HG03139 (cell line): ENCODE measurements around the gene CD14.
A peak's percentile ranks its signal among the peaks of the same experiment; 100 is the strongest.
"Not testable (repeated sequence)": the region's sequence is repeated elsewhere in the genome, so short reads cannot be mapped to it uniquely, and the experiment has no call there.

Experiments
- ATAC-seq: cut with Tn5 transposase; IDR thresholded peaks from one replicate; pipeline ENCODE4 v1.9.1; 2021; ENCODE audit not compliant: unreplicated experiment

Gene CD14

DNA sequence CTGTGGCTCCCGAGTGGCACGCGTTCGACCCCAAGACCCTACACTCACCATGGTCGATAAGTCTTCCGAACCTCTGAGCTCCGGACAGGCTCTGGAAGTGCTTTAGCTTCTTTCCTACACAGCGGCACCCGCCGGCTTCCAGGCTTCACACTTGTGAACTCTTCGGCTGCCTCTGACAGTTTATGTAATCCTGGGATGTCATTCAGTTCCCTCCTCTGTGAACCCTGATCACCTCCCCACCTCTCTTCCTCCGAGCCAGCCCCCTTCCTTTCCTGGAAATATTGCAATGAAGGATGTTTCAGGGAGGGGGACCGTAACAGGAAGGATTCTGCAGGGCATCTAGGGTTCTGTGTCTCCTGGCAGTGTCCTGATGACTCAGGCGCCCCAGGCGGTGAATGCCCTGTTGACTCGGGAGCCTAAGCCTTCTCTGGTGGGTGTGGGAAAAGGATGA, at the start of gene CD14:
Gene CD14, minus strand, starts transcription at position 155 of the 451 bp plus-strand sequence. Its CDS starts 104 bp downstream, at position 51.
- no peak for ATAC-seq

DNA sequence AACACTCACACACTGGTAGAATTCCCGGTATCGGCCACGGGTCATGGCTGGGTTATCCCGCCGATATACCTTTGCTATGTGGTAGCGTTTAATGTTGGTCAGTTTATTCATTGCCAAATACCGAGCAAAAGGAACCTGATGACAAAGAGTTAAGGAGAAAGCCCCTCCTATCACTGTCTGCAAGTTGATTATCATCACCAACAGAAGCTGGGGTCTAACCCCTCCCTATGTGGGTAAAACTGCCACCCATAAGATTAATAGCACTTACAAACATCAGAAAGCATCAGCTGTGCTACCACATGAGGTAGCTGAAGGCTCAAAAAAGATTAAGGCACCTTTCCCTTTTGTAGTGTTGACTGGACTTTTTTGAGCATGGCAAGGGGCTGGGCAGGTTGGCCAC, 46.0 kb upstream of the CD14 start:
- ATAC-seq, result no peak

DNA sequence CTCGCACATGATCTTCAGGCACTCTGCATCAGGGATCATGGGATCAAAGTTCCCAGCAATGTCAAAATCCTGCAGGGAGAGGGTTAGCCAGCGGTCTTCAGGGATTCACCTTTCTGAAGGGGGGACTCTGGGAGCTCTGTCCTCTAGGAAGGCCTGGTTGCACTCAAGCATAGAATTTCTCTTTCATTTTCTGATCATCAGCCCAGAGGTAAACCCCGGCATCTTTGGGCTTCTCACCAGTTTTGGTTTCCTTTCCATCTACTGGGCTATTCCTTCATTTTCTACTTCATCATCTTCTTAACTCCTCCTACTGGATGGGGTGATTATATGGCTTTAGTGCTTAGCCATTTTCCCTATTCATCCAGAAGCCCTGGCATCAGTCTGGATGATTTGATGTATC, 45.0 kb upstream of the CD14 start:
- peak; percentile 44 for ATAC-seq

DNA sequence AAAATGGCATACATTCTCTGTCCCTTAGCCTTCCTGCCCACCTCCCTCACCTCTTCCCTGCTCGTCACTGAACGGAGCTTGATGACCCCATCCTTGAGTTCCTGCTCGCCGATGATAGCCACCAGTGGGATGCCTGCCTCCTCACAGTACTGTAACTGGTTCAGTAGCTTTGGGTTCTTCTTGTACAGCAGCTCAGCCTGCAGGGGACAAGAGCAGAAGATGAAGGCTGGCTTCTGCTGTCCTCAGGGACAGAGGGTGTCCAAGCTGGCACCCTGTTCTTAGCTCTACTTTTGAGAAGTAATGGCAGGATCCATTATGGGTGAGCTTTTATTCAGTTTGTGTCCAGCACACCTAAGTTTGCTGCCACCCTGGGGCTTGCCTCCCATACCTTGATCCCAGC, 41.7 kb upstream of the CD14 start:
- no peak for ATAC-seq

DNA sequence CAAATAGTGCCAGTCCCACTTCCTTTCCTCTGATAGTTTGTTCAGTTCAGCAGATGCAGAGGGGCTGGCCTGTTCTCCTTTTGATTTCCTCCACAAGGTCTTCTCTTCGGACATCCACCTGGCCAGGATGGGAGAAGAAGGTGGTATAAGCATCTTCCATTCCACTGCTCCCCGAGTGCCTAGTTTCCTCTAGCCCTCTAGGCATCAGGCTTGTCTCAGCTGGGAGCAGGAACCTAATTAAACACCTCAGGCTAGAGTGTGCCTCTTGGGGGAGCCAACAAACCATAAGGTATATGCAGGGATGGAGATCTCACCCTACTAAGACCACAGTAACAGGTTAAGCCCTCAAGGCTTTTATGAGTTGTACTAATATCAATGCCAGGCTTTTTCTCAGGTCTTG, 41.2 kb upstream of the CD14 start:
- no peak for ATAC-seq

DNA sequence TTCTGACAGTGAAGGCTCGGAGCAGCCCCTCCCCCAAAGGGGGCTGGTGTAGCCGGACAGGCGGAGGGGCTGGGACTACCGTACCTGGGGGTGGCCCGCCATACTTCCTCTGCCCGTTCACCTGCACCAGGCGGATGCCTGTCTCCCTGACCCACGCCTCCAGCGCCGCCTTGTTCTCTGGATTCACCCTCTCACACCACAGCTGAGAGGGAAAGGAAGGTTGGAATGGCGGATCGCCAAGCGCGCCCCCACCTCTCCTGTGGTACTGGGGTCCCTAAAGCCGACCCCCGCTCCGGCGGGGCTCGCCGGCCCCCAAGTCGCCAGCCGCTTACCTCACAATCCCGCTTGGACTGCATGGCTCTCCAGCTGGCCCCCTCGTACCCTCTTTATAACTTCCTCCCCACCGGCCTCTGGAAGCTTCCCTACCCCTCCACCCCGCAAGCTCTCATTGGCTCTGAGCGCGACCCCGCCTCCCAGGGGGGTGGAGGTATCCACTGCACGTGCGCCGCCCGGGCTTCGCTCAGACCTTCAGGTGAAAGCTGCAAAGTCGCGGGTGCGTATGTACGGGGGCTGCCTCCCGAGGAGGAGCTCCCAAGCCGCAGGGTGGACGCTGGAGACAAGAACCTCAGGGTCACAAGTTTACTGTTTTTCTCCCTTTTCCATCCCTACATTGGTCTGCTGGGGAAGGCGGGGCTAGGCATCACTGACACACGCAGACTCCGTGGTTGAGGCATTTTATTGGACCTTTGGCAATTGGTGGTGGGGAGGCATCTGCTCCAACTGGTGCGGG, 40.4 kb upstream of the CD14 start, which contains the start of gene DND1:
Gene DND1, minus strand, starts transcription at position 390 of the 790 bp plus-strand sequence. Its CDS starts 34 bp downstream, at position 356.
- ATAC-seq, result no peak

DNA sequence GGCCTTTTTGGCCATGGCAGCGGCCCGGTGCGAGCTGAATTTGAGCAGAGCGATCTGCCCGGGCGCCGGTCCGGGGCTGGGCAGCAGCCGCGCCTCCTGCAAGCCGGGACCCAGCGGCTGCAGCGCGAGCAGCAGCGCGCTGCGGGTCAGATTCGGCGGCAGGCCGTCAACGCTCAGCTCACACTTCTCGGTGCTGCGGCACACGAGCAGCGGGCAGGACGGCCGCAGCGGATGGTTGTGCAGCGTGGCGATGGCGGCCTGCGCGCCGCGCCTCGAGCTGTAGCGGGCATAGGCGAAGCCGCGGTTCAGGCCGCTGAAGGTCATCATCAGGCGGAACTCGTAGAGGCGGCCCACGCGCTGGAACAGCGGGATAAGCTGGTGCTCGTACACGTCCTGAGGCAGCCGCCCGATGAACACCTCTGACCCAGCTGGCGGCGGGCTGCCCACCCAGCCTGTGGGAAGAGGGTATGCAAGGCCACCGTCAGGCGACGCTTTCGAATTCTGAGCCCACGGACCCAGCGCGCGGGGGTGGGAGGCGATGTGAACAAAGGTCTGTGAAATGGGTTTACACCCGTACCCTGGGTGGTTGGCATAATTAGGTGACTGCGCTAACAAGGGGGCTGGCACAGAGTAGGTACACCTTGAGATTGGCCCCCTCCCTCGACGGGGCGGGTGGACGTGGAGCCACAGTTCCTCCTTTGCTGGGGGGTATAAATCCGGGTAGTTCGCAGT, 39.6 kb upstream of the CD14 start:
- no peak for ATAC-seq

DNA sequence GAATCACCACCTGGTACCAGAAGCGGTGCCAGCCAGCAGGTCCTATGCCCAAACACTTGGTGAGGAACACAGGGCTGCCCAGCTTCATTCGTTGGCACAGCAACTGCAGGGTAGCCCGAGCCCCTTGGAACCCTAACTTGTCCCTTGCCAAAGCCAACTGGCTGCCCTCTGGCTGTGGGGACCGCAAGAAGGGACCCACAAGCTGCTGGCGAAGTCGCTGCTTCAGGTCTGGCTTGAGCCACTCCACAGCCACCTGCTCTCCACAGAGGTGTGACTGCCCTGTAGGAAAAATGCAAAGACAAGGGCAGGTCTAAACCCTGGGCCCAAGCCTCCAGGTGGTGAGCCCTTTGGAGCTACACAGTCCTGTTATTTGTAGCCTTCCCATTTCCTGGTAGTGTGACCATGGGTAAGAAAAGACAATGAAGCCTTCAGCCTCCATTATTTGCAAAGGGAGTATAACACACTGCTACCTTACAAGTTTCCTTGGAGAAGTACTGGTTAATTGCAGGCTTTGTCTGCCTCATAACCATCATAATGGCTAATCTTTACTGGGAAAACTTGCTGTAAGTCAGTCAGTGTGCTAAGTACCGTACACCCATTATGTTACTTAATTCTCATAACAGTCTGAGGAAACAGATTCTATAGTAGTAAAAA, 38.6 kb upstream of the CD14 start:
- ATAC-seq, result no peak

DNA sequence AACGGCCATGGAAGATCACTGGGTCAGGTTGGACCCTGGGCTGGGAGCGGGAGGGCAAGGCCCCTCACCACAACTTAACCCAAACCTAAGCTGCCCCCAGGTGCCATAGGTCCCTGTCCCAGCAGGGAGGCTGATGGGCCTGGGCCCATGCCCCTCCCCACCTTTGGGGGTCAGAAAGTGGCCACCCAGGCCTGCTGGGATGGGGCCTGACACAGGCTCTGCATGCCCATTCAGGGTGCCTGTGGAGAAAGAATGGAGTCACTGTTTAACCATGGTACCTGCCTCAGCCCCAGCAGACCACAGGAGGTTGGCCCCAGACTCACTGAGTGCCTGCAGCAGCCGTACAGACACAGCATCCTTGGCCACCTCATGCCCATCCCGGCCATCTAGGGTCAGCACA, 38.1 kb upstream of the CD14 start:
- not testable (repeated sequence) for ATAC-seq

DNA sequence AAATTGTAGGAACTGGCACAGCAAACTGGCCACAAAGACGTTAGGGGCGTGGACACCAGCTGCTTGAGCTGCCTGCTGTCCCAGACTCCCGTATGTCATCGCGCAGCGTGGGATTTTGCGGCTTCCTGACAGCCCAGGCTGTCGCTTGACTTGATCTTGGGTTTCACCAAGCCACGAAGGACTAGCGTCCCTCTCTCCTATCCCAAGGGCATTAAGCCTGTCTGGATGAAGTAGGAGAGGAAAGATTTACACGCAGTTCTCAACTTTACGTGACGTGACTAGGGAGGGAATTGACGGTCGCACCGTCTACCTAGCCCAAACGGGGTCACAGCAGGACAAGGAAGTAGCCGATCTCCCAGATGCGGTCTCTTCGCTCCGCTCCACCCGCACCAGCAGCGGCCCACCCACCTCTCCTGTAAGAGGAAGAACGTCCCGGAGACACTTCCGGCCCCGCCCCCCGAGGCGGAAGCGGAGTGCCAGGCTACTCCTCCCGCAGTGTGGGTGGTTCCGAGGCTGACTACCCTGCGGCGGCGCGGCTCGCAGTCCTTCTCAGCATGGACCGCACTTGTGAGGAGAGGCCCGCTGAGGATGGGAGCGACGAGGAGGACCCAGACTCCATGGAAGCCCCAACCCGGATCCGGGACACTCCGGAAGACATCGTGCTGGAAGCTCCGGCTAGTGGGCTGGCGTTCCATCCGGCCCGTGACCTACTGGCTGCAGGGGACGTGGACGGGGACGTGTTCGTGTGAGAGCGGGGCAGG, 31.6 kb upstream of the CD14 start, which contains the start of gene WDR55:
Gene WDR55, plus strand, starts transcription at position 546 of the 761 bp plus-strand sequence. Its CDS starts 9 bp downstream, at position 555.
- peak; percentile 98 for ATAC-seq

DNA sequence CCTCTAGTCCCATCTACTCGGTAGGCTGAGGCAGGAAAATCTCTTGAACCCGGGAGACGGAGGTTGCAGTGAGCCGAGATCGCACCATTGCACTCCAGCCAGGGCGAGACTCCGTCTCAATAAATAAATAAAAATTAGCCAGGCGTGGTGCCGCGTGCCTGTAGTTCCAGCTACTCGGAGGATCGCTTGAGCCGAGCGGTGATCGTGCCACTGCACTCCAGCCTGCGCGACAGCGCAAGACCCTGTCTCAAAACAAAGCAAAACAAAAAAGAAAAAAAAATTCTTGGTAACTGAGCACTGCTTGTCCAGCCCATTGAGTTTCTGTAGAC, 31.0 kb upstream of the CD14 start:
- peak; percentile 2 for ATAC-seq

DNA sequence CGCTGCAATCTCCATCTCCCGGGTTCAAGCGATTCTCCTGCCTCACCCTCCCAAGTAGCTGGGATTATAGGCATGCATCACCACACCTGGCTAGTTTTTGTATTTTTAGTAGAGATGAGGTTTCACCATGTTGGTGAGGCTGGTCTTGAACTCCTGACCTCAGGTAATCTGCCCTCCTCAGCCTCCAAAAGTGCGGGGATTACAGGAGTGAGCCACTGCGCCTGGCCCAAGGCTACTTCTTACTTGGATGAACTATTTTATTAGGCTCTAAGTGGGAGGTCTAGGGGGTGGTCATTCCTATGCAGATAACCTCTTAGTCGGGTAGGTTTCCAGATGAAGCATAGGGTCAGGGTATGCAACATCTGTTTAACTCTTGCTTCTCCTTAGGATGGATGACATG, 27.4 kb upstream of the CD14 start:
- ATAC-seq, result not testable (repeated sequence)

DNA sequence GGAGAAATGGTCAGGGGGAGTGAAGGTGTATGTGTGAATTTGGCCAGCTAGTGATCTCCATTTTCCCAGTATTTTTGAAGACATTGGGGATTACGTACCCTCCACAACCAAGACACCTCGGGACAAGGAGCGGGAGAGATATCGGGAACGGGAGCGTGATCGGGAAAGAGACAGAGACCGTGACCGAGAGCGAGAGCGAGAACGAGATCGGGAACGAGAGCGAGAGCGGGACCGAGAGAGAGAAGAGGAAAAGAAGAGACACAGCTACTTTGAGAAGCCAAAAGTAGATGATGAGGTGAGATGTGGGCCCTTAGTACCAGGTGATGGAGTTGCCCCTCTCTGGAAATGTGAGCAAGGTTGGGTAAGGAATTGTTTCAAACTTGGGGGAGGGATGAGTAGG, 25.9 kb upstream of the CD14 start:
- ATAC-seq, result no peak

DNA sequence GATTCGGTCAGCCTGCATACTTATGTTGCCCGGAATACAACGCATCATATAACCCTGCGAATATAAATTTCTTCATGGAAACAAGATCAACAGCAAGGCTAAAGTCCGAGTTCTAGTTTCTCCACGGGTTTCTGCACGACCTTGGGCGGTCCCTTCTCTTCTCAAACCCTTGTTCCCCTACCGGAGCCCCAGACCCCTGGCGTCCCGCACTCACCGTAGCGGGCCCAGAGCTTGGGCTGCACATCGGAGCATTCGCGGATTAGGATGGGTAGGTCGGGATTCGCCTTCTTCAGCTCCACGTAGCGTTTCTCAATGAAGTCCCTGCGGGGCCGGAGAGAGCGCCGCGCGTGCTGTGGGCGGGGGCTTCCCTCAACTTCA, 14.1 kb upstream of the CD14 start:
- ATAC-seq, result no peak

DNA sequence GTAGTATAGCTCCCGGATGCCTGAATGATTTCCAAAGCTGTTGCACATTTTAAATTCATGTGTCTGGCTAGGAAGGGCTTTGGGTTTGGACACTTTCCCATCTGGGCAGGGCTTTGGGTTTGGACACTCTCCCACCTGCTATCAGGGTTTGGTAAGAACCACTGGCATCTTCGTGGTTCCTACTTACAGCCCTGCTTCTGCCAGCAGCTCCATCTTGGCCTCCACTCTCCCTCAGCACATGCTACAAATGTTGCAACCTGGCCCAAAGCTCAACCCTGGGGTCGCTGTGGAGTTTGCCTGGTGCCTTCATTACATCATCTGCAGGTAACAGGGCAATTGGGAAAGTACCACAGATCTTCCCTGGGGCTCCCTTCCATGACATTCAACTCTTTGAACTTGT, 9.7 kb upstream of the CD14 start:
- ATAC-seq, result no peak

DNA sequence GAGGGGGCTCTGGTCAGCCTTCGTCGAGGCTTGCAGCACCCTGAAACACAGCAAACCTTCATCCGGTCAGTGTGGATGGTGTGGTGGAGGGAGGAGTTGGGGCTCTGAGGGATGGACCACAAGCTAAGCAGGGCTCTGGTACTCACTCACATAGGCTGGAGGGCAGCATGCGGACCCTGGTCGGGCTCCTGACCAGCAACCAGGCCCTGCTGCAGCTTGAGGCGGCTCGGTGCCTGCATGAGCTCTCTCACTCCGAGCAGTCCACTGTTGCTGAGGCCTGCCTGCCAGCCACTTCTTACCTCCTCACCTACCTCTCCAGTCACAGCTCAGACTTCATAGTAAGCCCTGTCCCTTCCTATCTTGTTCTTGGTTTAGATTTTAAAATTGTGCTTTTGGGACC, 8.7 kb upstream of the CD14 start:
- ATAC-seq, result no peak

DNA sequence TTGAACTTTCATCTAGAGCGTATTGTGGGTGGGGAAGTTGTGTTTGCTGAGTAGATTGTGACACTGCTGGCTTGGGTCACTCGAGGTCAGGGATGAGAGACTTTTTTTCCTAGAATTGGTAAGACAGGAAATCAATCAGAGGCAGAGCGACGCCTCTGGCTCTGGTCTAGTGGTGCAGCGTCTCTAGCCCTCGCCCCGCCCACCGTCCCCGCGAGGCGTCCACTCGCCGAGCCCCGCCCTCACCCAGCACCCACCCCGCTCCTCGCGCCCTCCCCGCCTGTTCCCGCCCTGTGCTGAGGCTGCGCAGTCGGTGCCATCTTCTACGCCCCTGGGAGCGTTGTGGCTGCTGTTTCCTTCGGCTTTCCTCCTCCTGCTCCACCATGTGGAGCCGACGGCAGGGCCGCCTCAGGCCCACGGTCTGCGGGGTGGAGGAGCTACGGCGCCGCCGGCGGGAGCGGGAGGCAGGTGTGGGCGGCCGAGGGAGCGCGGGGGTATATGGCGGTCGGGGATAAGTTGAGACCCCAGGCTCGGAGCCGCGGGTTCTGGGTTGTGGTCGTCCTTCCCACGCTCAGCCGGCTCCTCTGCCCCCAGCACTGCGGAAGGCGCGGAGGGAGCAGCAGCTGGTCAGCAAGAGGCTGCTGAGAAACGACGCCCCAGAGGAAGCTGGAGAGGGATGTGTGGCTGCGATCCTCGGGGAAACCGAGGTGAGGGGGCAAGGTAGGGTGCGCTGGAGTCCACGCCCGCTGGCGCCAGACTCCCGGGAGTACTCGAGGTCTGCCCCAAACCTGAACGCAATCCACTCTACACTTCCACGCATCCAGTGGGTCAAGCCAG, 6.4 kb upstream of the CD14 start, which contains the start of gene TMCO6:
Gene TMCO6, plus strand, starts transcription at position 304 of the 834 bp plus-strand sequence. Its CDS starts 77 bp downstream, at position 381.
- ATAC-seq, result peak; percentile 97

DNA sequence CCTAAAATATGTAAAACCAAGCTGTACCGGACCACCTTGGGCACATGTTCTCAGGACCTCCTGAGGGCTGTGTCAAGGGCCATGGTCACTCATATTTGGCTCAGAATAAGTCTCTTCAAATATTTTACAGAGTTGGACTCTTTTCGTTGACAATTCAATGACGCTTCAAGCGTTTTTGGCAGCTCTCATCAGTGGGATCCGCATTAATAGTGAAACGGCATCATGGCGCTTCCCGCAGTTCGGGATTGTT, 5.8 kb upstream of the CD14 start:
- ATAC-seq, result not testable (repeated sequence)

DNA sequence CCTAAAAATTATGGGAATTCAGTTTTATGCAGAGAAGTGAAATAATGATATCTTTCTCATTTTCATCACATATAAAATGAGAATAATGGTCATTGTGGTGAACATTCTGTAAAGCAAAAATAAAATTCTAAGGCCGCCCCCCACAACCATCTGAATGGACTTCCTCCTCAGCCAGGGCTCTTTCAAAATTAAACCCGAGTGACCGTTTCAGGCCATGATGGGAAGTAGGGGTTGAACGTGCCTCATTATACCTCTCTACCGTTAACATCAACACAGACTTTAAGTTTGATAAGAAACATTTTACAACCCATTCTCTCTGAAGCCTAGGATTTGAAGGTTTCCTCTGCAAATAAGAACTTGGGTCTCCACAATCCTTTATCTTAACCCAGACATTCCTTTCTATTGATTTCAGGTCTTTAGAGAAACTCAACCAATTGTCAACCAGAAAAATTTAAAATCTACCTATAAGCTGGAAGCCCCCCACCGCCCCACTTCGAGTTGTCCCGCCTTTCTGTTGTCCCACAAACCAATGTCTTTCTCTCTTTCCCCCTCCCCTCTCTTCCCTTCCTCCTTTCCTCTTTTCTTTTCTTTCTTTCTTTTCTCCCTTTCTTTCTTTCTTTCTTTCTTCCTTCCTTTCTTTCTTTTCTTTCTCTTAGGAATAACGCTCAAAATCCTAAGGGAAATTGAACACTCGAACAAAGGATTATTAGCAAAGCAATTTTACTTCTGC, 4.6 kb upstream of the CD14 start:
- no peak for ATAC-seq
